NCI-H82 (cell line): ENCODE data around the gene CERS6.
"Not testable (repeated sequence)": the region's sequence is repeated elsewhere in the genome, so short reads cannot be mapped to it uniquely, and the experiment has no call there.

Source experiments
- DNase-seq: peaks from one replicate; lab custom pipeline; 2025; lab: John Stamatoyannopoulos, UW

The CERS6 gene

DNA sequence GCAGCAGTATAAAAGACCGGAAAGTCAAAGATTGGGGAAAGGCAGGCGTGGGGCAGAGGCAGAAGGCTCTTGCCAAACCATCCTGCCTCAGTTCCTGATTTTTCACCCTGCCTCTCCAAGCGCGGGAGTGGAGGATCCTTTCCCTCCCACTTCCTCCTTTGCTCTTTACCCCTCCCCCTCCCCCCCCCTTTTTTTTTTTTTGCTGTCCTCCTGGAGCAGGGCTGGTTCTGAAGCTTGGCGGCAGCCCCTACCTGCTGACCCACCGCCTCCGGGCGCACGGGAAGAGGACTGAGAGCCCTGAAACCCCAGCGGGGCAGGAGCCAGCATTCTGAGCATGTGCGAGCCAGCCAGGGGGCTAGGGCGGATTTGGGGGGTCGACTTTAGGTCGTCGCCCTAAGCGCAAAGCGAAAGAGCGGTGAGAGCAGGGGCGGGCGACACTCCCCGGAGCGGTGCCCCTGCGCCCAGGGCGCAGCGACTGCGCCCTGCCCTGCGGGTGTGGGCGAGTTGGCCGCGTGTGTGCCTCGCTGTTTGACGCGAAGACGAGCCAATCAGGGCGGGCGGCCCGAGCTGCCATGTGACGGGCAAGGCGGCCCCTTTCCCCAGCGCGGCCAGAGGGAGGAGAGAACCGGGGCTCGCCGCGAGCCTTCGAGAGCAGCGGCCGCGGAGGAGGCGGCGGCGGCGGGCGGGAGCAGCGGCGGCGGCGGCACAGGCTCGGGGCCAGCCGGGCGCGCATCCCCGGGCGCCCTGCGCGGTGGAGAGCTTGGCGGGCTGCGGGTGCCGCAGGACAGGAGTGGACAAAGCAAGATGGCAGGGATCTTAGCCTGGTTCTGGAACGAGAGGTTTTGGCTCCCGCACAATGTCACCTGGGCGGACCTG lies at the start of gene CERS6:
CERS6 (plus strand) TSS at position 628 of the 876 bp plus-strand sequence; CDS start at position 805, 177 bp downstream.
- DNase-seq, result peak; percentile 95

DNA sequence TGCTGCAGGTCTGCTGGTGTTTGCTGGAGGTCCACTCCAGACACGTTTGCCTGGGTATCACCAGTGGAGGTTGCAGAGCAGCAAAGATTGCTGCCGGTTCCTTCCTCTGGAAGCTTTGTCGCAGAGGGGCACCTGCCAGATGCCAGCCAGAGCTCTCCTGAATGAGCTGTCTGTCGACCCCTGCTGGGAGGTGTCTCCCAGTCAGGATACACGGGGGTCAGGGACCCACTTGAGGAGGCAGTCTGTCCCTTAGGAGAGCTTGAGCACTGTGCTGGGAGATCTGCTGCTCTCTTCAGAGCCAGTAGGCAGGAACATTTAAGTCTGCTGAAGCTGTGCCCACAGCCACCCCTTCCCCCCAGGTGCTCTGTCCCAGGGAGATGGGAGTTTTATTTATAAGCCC lies 43.8 kb upstream of the CERS6 start:
- not testable (repeated sequence) for DNase-seq

DNA sequence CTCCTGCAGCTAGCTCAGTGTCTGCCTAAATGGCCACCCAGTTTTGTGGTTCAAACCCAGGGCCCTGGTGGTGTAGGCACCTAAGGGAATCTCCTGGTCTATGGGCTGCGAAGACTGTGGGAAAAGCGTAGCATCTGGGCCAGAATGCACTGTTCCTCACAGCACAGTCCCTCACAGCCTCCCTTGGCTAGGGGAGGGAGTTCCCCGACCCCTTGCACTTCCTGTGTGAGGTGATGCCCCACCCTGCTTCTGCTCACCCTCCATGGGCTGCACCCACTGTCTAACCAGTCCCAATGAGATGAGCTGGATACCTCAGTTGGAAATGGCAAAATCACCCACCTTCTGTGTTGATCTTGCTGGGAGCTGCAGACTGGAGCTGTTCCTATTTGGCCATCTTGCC lies 43.0 kb upstream of the CERS6 start:
- not testable (repeated sequence) for DNase-seq

GRCh38 chr2:168416555-168416954 lies 39.5 kb upstream of the CERS6 start:
- no peak for DNase-seq

- no peak for DNase-seq
These were observed 33.5 kb upstream of the CERS6 start for GRCh38 chr2:168422584-168422983.

GRCh38 chr2:168424112-168424951 lies 31.7 kb upstream of the CERS6 start:
- DNase-seq, result no peak

- no peak for DNase-seq
These were observed 31.1 kb upstream of the CERS6 start for GRCh38 chr2:168424971-168425370.

- no peak for DNase-seq
These were observed 29.2 kb upstream of the CERS6 start for GRCh38 chr2:168426861-168427260.

- no peak for DNase-seq
These were observed 28.6 kb upstream of the CERS6 start for GRCh38 chr2:168427451-168427850.

GRCh38 chr2:168428431-168428830 lies 27.6 kb upstream of the CERS6 start:
- DNase-seq, result no peak

- DNase-seq, result no peak
These were observed 26.1 kb upstream of the CERS6 start for GRCh38 chr2:168429988-168430387.

DNA sequence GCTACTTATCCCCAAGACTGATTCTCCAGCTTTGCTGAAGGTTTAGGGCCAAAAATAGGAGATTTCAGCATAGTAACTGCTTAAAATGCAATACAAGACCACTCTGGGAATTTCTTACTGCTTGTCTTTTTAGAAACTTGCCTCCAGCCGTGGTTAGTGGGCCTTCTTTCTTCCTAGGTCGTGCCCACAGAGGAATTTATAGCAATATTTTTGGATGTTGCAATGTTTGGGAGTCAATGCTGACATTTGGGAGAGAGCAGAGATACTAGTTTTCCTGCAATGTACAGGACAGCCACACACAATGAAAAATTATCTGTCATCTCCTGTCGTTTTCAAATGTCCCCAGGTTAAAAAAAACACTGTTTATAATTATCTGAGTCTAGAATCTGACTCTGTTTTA lies 25.6 kb upstream of the CERS6 start:
- DNase-seq, result no peak

DNA sequence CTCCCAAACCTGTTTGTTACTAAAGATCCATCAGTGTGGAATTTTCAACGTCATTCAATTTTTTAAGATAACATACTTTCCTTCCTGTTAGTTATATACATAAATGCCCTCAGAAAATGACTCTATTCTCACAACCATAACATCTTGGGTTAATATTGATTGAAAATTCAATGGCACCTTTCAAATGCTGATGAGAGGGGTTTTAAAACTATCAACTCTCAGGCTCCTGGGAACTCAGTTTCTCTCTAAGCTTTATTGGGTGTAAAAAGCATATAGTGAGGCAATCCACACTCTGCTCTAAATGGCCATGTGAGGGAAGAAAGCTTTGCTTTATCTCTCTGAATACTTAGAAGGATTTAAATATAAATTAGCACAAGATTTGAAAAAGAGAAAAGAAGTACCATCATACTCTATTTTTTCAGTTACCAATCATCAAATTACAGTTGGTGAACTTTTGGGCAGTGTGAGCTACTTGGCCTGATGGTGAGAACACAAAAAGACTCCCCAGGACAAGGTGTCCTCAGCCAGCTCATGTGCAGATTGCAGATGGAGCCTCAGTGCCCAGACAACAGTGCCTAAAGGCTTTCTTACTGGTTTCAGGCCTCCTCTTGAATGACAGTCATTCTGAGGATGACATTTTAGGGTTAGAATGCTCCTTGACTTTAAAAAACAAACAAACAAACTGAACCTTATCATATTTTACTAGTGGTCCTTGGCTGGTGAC lies 24.6 kb upstream of the CERS6 start:
- no peak for DNase-seq

GRCh38 chr2:168432100-168432499 lies 24.0 kb upstream of the CERS6 start:
- DNase-seq, result no peak

- DNase-seq, result no peak
These were observed 23.4 kb upstream of the CERS6 start for GRCh38 chr2:168432565-168433186.

GRCh38 chr2:168433527-168433926 lies 22.5 kb upstream of the CERS6 start:
- DNase-seq, result peak; percentile 13

GRCh38 chr2:168434146-168434545 lies 21.9 kb upstream of the CERS6 start:
- DNase-seq, result peak; percentile 98

- peak; percentile 17 for DNase-seq
These were observed 19.2 kb upstream of the CERS6 start for GRCh38 chr2:168436840-168437239.

- no peak for DNase-seq
These were observed 17.5 kb upstream of the CERS6 start for GRCh38 chr2:168438553-168438952.

- no peak for DNase-seq
These were observed 16.5 kb upstream of the CERS6 start for GRCh38 chr2:168439536-168439935.

DNA sequence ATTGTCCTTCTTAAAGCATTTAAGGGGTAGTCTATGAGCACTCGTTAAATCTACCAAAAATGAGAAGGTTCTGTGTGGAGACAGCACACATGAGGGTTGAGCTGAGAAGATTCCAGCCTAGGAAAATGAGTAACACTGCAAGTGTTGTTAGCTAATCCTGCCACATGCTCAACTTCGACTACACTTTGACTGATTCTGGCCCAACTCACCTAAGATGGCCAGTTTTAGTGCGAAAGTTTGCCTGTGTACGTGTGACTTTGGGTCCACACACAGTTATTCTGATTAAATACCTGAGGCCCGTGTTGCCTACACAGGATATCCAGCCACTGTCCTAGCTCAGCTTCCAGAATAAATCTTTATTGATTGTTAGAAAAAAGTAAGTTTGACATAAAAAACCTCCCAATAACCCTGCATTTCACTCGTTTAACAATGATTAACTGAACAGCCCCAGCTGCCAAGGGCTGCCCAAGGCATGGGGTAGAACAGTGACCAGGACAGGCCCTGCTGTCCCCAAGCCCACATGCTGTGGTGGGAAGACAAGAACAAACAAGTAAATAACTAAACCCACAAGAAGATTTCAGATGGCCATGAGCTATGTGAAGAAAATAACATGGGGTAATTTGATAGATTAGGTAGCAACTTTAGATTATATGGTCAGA lies 14.7 kb upstream of the CERS6 start:
- no peak for DNase-seq
